HCT116 (cell line): ENCODE data around the gene CCL1. TPM values are rescaled to one million over a fixed set of nuclear protein-coding genes. Genes with fewer than 3 reads are reported as not detected.

ENCODE experiments used
- ATAC-seq: fragments of 200-7000 bp; cut with Tn5 transposase; 2 replicates; pipeline ENCODE4 v1.9.1; 2020; ENCODE audit warnings: mild to moderate bottlenecking, moderate library complexity
- BruUV-seq: library from RNA; stranded (reverse); fragments of 400-500 nt; replicated peaks from 2 replicates; lab custom pipeline; 2021; lab: Mats Ljungman, UMichigan
- CTCF ChIA-PET: fragments of 300-600 bp; sonication (Branson Sonifier 250); formaldehyde crosslinking; loops from one replicate; lab custom pipeline; 2021; ENCODE audit warnings: antibody characterized with exemption; lab: Charles Lee
- POLR2A ChIA-PET: fragments of 300-600, 350-600 bp; sonication (Branson Sonifier 250); formaldehyde crosslinking; loops from one replicate; lab custom pipeline; 2021; ENCODE audit warnings: antibody characterized with exemption; lab: Charles Lee
- RAD21 ChIA-PET, 2 experiments: fragments of 300-600 bp; sonication (Branson Sonifier 250); formaldehyde crosslinking; loops; one replicate each; lab custom pipeline; 2023; ENCODE audit warnings: low total read pairs in 2 of 2; ENCODE audit not compliant: uncharacterized antibody in 2 of 2, unreplicated experiment in 2 of 2, low non-redundant PET in 1 of 2; lab: Charles Lee
- DNase-seq: peaks from one replicate; pipeline ENCODE4 v3.0.0-alpha.2; 2010; ENCODE audit warnings: low read depth, low spot score
- H2AFZ ChIP-seq: fragments of 200-600 bp; shearing (Covaris generic), sonication (generic); 2 replicates; pipeline ENCODE4 v1.6.1; 2017; ENCODE audit warnings: low read depth, mixed run types, mixed read lengths, antibody characterized with exemption, low read length; ENCODE audit not compliant: poor library complexity, severe bottlenecking
- H3K27ac ChIP-seq: 2 replicates; pipeline ENCODE4 v1.5.1; 2012; ENCODE audit warnings: low read depth, low read length
- H3K27me3 ChIP-seq: fragments of 200-600 bp; sonication (generic); 2 replicates; pipeline ENCODE4 v1.6.1; 2016; ENCODE audit warnings: mixed run types, low read length, mixed read lengths; ENCODE audit not compliant: insufficient read depth
- H3K36me3 ChIP-seq, 2 experiments: fragments of 200-500 bp in 1 of 2; fragments of 200-600 bp in 1 of 2; sonication (Bioruptor generic) in 1 of 2; sonication (generic) in 1 of 2; 2 replicates each; pipeline versions ENCODE4 v1.5.1 to v1.6.1; 2014 to 2016; ENCODE audit warnings: low read length in 2 of 2, inconsistent platforms in 1 of 2, mixed read lengths in 1 of 2, mixed run types in 1 of 2; ENCODE audit not compliant: insufficient read depth in 2 of 2, control insufficient read depth in 1 of 2
- H3K4me1 ChIP-seq, 2 experiments: fragments of 200-600 bp in 1 of 2; sonication (generic) in 1 of 2; 2 replicates each; pipeline versions ENCODE4 v1.5.1 to v1.6.1; 2012 to 2017; ENCODE audit warnings: low read length in 2 of 2, inconsistent platforms in 1 of 2, mild to moderate bottlenecking in 1 of 2, mixed read lengths in 1 of 2, mixed run types in 1 of 2, moderate library complexity in 1 of 2; ENCODE audit not compliant: insufficient read depth in 2 of 2, control insufficient read depth in 1 of 2
- H3K4me2 ChIP-seq: fragments of 200-600 bp; sonication (generic); 2 replicates; pipeline ENCODE4 v1.6.1; 2017; ENCODE audit warnings: mixed run types, low read length, mixed read lengths
- H3K4me3 ChIP-seq, 2 experiments: fragments of 200-600 bp in 1 of 2; sonication (generic) in 1 of 2; replicated peaks in 1 of 2; 2 replicates each; pipeline ENCODE4 v1.5.1; 2011 to 2016; ENCODE audit warnings: low read length in 2 of 2, control low read depth in 1 of 2, low read depth in 1 of 2, mild to moderate bottlenecking in 1 of 2, mixed read lengths in 1 of 2, mixed run types in 1 of 2
- H3K79me2 ChIP-seq: fragments of 200-600 bp; sonication (generic); 2 replicates; pipeline ENCODE4 v1.6.1; 2017; ENCODE audit warnings: mild to moderate bottlenecking, mixed run types, low read length, moderate library complexity, mixed read lengths; ENCODE audit not compliant: insufficient read depth
- H3K9ac ChIP-seq: fragments of 200-600 bp; sonication (generic); 2 replicates; pipeline ENCODE4 v1.6.1; 2016; ENCODE audit warnings: low read length, mixed read lengths
- H3K9me2 ChIP-seq: fragments of 200-600 bp; sonication (generic), shearing (Covaris generic); 2 replicates; pipeline ENCODE4 v1.6.1; 2017; ENCODE audit warnings: mixed run types, mild to moderate bottlenecking, moderate library complexity; ENCODE audit not compliant: insufficient read depth
- H3K9me3 ChIP-seq, 2 experiments: fragments of 200-500 bp in 1 of 2; fragments of 200-600 bp in 1 of 2; sonication (Bioruptor generic) in 1 of 2; sonication (generic) in 1 of 2; 2 replicates each; pipeline ENCODE4 v1.6.1; 2014 to 2017; ENCODE audit warnings: low read length in 2 of 2, mixed read lengths in 2 of 2, inconsistent platforms in 1 of 2, low read depth in 1 of 2, mild to moderate bottlenecking in 1 of 2, mixed run types in 1 of 2, moderate library complexity in 1 of 2; ENCODE audit not compliant: control insufficient read depth in 1 of 2, insufficient read depth in 1 of 2
- H4K20me1 ChIP-seq: fragments of 200-600 bp; sonication (generic), shearing (Covaris generic); 2 replicates; pipeline ENCODE4 v1.6.1; 2017; ENCODE audit warnings: mixed run types, mild to moderate bottlenecking, moderate library complexity; ENCODE audit not compliant: insufficient read depth
- EGR1 ChIP-seq: IDR thresholded peaks from 2 replicates; pipeline ENCODE4 v1.6.1; 2012; ENCODE audit warnings: low read depth
- ELF1 ChIP-seq: IDR thresholded peaks from 2 replicates; pipeline ENCODE4 v1.6.1; 2012; ENCODE audit warnings: low read depth, borderline replicate concordance
- FOSL1 ChIP-seq: IDR thresholded peaks from 2 replicates; pipeline ENCODE4 v1.6.1; 2012; ENCODE audit warnings: low read depth
- POLR2A ChIP-seq: IDR thresholded peaks from 2 replicates; pipeline ENCODE4 v1.7.0; 2011; ENCODE audit warnings: borderline replicate concordance; ENCODE audit not compliant: insufficient read depth, insufficient read length; ENCODE audit errors: extremely low read depth
- POLR2AphosphoS5 ChIP-seq: IDR thresholded peaks from 2 replicates; pipeline ENCODE4 v1.6.1; 2011; ENCODE audit warnings: mild to moderate bottlenecking, low read depth, low read length, moderate library complexity
- RAD21 ChIP-seq: IDR thresholded peaks from 2 replicates; pipeline ENCODE4 v1.6.1; 2012; ENCODE audit warnings: low read depth, mild to moderate bottlenecking
- SIN3A ChIP-seq: IDR thresholded peaks from 2 replicates; pipeline ENCODE4 v1.6.1; 2012; ENCODE audit warnings: low read depth
- SRF ChIP-seq: IDR thresholded peaks from 2 replicates; pipeline ENCODE4 v1.6.1; 2012; ENCODE audit warnings: low read depth
- TCF7L2 ChIP-seq: IDR thresholded peaks from 2 replicates; pipeline ENCODE4 v1.7.0; 2011; ENCODE audit warnings: borderline replicate concordance, inconsistent platforms; ENCODE audit not compliant: insufficient read depth, insufficient read length; ENCODE audit errors: extremely low read depth
- YY1 ChIP-seq: IDR thresholded peaks from 2 replicates; pipeline ENCODE4 v1.6.1; 2011; ENCODE audit warnings: low read length, low read depth, moderate library complexity, mild to moderate bottlenecking; ENCODE audit not compliant: insufficient replicate concordance; ENCODE audit errors: extremely low read depth
- ZFX ChIP-seq: fragments of 450-650 bp; IDR thresholded peaks from 2 replicates; pipeline ENCODE4 v1.6.1; 2017
- intact Hi-C: fragments of 100-400 bp; cut with micrococcal nuclease; formaldehyde crosslinking; loops from 2 replicates; pipeline ENCODE4 v1.10.0; 2022
- total RNA-seq: library from RNA; stranded (reverse); gene quantifications from one replicate; pipeline ENCODE4 v1.2.1, GENCODE V29; 2021; ENCODE audit not compliant: unreplicated experiment
- TF ChIP-seq, protein P1 (sequence below): IDR thresholded peaks from 2 replicates; pipeline ENCODE4 v1.6.1; 2011; ENCODE audit warnings: mild to moderate bottlenecking, low read length, moderate library complexity; ENCODE audit not compliant: insufficient replicate concordance; ENCODE audit errors: extremely low read depth

Gene CCL1
- total RNA-seq, 1 experiment from 2014 or later = not detected

- no peak overlapping the region for H3K4me3 ChIP-seq
- ATAC-seq = no peak
- intact Hi-C loops = no loop called here
- no peak for DNase-seq
- H3K36me3 ChIP-seq = no peaks in the 10 kb centered on the region
- no peak overlapping the region for H2AFZ ChIP-seq
- no peak overlapping the region for H3K27ac ChIP-seq
- no peaks in the 10 kb centered on the region for H3K9me2 ChIP-seq
- no peaks in the 10 kb centered on the region for H3K9me3 ChIP-seq
- H3K9ac ChIP-seq = no peak overlapping the region
- no TSS peak for BruUV-seq
- no peaks in the 10 kb centered on the region; the same call in 1 of the 2 replicates for H3K27me3 ChIP-seq
- TF ChIP-seq SIN3A (no peak), POLR2A (no peak), ZFX (no peak), TCF7L2 (no peak), EGR1 (no peak), POLR2AphosphoS5 (no peak), FOSL1 (no peak), YY1 (no peak), ELF1 (no peak), SRF (no peak), RAD21 (no peak)
- TF ChIP-seq, protein P1, sequence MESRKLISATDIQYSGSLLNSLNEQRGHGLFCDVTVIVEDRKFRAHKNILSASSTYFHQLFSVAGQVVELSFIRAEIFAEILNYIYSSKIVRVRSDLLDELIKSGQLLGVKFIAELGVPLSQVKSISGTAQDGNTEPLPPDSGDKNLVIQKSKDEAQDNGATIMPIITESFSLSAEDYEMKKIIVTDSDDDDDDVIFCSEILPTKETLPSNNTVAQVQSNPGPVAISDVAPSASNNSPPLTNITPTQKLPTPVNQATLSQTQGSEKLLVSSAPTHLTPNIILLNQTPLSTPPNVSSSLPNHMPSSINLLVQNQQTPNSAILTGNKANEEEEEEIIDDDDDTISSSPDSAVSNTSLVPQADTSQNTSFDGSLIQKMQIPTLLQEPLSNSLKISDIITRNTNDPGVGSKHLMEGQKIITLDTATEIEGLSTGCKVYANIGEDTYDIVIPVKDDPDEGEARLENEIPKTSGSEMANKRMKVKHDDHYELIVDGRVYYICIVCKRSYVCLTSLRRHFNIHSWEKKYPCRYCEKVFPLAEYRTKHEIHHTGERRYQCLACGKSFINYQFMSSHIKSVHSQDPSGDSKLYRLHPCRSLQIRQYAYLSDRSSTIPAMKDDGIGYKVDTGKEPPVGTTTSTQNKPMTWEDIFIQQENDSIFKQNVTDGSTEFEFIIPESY = no peak
- H4K20me1 ChIP-seq = no peaks in the 10 kb centered on the region
- RAD21 ChIA-PET = no interaction called here
- H3K4me1 ChIP-seq = no peaks in the 10 kb centered on the region
- H3K4me2 ChIP-seq = no peak overlapping the region
- no peaks in the 10 kb centered on the region for H3K79me2 ChIP-seq
- POLR2A ChIA-PET = no interaction called here
- CTCF ChIA-PET = no interaction called here
Observed at GRCh38 chr17:34347063-34347462, 16.0 kb downstream of the CCL1 start.
